DMS79 (cell line): Measurements from ENCODE around the gene P2RX6.

Experiments
- DNase-seq: peaks from one replicate; lab custom pipeline; 2025; lab: John Stamatoyannopoulos, UW

P2RX6 gene

DNA sequence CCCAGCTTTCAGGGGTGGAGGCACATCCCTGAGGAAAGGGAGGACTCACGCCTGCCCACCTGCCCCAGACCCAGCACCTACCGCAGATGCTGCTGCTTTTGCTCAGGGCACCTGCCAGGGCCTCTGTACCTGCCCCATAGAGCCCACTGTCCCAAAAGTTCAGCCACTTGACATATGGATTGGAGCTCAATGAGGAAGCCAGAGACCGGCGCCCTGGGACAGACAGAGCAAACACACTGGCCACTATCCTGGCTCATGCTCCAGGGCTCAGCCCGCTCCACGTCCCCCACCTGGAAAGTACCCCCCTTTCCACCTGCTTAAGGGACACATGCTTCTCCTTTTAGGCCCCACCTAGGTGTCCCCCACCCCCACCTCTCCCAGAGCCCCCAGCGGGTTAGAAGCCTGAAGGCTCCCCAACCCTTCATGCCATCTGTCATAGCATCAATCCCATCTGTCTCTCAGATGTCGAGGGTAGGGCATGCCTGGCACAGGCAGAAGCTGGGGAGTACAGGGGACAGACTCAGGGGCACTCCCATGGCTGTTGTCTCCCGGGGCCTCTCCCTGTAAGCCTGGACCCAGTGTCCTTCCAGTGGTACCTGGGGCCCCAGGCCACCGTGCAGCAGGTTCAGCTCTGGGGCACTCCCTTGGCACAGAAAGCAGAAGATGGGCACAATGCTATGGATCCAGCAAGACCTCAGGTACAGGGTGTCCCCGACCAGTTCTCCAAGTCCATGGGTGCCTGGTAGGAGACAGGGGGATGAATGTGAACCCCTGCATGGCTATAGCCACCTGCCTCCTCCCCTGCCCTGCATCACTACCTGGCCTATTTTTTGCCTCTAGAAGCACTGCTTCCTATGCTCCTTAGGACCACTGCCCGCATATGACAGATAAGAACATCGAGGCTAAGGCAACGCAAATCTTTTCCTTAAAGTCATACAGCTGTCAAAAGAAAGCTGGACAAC is 2.2 kb upstream of the P2RX6 start:
- no peak for DNase-seq

DNA sequence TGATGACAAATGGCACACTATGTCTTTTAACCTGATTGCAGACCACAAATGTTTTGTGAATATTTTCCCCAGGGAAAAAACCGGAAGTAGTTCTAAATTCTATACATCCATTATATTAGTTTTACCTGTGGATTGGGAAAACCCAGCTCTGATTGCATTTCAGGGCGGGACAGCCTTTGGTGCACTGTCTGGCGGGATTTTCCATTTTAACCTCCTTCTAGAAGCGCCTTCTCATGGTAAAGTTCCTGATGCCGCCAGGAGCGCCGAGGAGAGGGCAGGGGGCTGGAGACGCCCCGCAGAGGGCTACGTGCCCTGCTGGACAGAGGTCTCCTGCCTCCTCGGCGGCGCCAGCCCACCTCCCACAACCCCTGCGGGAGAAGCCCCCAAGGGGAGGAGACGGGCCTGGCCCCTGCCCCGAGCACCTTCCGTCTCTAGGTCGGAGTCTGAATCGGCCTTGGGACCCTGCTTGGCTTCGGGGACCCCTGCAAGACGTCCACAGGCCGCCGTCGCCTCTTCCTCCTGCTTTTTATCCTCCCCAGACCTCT is 1.2 kb upstream of the P2RX6 start:
- DNase-seq = no peak

- DNase-seq = peak; percentile 77
Observed at GRCh38 chr22:21014202-21014725, 701 bp upstream of the P2RX6 start.

- DNase-seq = no peak
Observed at GRCh38 chr22:21015466-21016006, 571 bp downstream of the P2RX6 start.

- DNase-seq = no peak
Observed at GRCh38 chr22:21016644-21017420, 1.9 kb downstream of the P2RX6 start.

- no peak for DNase-seq
Observed at GRCh38 chr22:21018314-21018713, 3.3 kb downstream of the P2RX6 start.

- no peak for DNase-seq
Observed at GRCh38 chr22:21020802-21021429, 6.0 kb downstream of the P2RX6 start.

DNA sequence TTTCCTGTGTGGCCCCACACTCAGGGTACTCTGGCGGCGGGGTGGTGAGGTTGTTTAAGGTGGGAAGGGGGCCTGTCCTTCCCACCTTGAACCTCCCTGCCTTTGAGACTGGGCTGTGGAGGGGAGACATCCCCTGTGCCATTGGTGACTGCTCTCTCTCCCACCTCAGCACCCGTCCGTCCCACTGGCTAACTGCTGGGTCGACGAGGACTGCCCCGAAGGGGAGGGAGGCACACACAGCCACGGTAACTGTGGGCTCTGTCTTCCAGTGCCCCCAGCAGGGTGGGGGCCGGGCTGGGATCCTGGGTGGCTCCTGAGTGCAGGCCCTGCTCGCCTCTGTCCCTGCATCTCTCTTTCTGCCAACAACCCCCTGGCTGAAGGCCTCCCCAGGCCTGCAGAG is 7.5 kb downstream of the P2RX6 start:
- DNase-seq = no peak

DNA sequence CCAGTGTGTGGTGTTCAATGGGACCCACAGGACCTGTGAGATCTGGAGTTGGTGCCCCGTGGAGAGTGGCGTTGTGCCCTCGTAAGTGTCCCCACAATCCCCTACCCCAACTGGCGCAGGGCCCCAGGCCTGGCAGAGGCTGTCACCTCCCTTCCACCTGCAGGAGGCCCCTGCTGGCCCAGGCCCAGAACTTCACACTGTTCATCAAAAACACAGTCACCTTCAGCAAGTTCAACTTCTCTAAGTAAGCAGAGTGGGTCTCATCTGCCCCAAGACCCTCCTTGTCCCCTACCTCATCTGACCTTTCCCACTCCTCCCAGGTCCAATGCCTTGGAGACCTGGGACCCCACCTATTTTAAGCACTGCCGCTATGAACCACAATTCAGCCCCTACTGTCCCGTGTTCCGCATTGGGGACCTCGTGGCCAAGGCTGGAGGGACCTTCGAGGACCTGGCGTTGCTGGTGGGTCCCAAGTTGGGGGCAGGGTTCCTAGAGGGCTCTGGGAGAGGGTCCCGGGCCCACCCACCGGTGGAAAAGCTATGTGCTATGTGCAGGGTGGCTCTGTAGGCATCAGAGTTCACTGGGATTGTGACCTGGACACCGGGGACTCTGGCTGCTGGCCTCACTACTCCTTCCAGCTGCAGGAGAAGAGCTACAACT is 8.1 kb downstream of the P2RX6 start:
- DNase-seq = no peak

GRCh38 chr22:21025266-21025665 is 10.3 kb downstream of the P2RX6 start:
- no peak for DNase-seq

DNA sequence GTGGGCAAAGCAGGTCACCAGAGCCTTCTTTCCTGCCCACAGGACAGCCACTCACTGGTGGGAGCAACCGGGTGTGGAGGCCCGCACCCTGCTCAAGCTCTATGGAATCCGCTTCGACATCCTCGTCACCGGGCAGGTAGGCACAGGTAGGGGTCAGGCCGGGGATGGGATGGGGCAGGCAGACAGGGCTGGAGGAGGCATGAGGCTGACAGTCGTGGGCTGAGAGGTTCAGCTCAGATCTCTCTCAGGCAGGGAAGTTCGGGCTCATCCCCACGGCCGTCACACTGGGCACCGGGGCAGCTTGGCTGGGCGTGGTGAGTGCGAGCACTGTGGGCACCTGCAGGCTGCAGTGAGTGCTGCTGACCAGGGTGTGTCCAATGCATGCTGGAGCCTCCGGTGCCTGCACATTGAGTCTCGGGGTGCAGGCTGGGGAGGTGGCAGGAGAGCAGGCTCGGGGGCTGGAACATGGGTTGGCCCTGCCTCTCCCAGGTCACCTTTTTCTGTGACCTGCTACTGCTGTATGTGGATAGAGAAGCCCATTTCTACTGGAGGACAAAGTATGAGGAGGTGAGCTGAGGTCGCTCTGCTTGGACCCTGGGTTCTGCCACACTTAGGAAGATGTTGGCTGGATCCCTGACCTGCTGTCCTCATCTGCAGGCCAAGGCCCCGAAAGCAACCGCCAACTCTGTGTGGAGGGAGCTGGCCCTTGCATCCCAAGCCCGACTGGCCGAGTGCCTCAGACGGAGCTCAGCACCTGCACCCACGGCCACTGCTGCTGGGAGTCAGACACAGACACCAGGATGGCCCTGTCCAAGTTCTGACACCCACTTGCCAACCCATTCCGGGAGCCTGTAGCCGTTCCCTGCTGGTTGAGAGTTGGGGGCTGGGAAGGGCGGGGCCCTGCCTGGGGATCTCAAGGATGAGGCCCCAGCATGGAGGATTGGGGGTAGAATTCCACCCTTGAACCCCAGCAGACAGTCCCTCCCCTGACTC is 11.1 kb downstream of the P2RX6 start:
- no peak for DNase-seq

DNA sequence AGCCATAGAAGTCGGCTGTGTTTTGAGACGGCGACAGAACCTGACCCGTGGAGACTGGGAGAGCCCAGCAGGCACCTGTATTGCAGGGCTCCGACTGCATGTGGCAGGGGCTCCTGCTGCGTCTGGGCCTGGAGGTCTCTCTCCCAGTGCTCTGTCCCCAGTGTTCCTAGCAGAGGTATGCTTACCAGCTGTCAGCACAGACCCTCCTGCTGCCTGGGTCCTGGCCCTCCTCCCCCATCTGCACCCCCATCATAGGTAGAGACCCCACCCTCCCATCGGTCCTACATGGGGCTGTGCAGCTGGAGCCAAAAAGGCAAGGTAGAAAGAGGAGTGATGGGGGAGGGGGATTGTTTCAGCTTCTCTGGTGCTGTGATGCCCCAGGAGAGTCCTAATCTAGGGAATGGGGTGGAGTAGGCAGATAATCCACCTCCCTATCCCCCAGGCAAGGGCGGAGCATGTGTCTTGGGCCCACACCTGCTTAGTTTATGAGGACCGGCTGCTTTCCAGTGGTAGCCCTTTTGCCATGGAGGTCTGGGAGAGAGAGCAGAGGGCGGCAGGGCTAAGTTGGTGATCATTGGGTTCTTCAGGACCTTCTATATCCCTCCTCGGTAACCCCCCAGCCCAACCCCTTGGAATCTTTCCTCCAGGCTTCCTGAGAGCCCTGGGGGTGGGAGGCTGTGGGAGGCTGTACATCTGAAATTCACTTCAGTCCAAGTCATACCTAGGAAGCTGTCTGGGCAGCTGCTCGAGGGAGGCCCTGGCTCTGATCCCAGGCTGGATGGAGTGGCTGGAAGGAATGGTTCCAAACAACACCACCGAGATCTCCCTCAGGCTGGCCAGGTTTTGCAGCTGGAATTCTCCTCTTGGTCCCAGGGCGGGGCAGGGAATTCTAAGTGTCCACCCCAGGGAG is 12.1 kb downstream of the P2RX6 start:
- DNase-seq = no peak

- no peak for DNase-seq
Observed at GRCh38 chr22:21028277-21029251, 13.6 kb downstream of the P2RX6 start.

- DNase-seq = no peak
Observed at GRCh38 chr22:21029486-21030025, 14.6 kb downstream of the P2RX6 start.

GRCh38 chr22:21030032-21030431 is 15.1 kb downstream of the P2RX6 start:
- DNase-seq = no peak

GRCh38 chr22:21030621-21031544 is 15.9 kb downstream of the P2RX6 start:
- no peak for DNase-seq
